ENCODE results near the gene LMF1.

LMF1 gene

DNA sequence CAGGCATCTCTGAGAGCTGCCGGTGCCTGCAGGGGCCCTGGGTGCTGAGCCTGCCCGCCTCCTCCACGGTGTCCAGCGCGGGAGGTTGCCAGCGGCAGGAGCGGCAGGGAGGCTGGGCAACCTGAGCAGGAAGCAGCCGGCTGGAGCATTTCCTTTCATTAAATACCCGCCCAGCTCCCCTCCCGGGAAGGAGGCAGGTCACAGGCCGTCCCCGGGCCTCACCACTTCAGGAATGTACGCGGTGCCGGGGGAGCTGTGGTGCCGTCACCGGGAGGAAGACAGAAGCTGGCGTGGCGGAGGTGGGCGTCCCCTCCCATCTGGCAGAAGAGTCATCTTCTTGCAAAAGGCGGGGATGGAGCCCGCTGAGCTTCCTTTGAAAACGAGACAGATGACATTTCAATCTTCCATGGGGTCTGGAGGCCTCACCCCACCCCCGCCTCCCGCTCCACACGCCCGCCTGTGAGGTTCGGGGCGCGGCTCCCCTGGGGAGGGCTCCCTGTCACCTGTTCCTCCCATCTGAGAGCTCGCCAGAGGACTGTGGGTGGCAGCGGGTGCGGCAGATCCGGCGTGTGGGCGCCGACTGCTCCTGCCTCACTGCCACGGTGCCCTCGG, 26.8 kb upstream of the LMF1 start:
- H3K4me3 ChIP-seq (ENCODE audit: control insufficient read depth, low read depth, low read length) = no peak overlapping the region
- TF ChIP-seq, protein P1, sequence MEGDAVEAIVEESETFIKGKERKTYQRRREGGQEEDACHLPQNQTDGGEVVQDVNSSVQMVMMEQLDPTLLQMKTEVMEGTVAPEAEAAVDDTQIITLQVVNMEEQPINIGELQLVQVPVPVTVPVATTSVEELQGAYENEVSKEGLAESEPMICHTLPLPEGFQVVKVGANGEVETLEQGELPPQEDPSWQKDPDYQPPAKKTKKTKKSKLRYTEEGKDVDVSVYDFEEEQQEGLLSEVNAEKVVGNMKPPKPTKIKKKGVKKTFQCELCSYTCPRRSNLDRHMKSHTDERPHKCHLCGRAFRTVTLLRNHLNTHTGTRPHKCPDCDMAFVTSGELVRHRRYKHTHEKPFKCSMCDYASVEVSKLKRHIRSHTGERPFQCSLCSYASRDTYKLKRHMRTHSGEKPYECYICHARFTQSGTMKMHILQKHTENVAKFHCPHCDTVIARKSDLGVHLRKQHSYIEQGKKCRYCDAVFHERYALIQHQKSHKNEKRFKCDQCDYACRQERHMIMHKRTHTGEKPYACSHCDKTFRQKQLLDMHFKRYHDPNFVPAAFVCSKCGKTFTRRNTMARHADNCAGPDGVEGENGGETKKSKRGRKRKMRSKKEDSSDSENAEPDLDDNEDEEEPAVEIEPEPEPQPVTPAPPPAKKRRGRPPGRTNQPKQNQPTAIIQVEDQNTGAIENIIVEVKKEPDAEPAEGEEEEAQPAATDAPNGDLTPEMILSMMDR (conservative IDR thresholded peaks at IDR 0.05; ENCODE audit: control insufficient read depth, insufficient read depth, low read depth, low read length) = no peak
- peak; percentile 33 for DNase-seq (ENCODE audit: low read depth)

DNA sequence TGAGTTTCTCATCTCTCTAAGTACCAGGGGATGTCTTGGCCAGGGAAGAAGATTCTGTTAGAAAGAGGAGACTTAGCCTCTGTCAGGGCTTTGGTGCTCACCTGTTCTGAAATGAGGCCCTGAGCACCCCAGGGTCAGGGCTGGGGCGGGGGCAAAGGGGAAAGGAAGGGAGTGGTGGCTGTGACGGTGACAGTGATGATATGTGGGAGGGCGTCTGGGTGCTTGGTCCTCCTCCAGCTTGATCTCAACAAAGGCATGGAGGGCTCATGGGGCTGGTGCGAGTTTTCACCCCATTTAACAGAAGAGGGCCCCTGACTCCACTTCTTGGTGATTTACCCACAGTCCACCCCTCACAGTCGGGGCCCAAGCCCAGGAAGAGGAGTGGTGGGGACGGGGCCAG, 25.9 kb upstream of the LMF1 start:
- DNase-seq (ENCODE audit: low read depth) = no peak
- TF ChIP-seq, protein P1 (conservative IDR thresholded peaks at IDR 0.05; ENCODE audit: control insufficient read depth, insufficient read depth, low read depth, low read length) = no peak
- H3K4me3 ChIP-seq (ENCODE audit: control insufficient read depth, low read depth, low read length) = no peak overlapping the region

DNA sequence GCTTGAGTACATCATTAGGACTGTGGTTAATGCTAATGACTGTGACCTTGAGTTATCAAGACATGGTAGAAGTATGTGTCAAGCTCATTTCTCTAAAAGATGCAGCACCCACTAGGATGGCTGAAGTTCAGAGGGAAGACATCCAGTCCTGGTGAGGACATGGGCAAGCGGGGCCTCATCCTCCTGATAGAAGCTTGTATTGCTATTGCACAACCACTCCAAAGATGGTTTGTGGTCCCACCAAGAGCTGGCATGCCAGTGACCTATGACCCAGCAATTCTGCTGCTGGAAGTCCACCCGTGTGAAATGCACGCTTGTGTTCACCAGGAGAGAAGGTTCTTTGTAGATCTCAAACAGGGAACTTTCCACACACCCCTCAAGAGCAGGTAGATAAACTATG, 25.0 kb upstream of the LMF1 start:
- TF ChIP-seq, protein P1 (conservative IDR thresholded peaks at IDR 0.05; ENCODE audit: control insufficient read depth, insufficient read depth, low read depth, low read length) = no peak
- H3K4me3 ChIP-seq (ENCODE audit: control insufficient read depth, low read depth, low read length) = no peak overlapping the region
- DNase-seq (ENCODE audit: low read depth) = no peak

DNA sequence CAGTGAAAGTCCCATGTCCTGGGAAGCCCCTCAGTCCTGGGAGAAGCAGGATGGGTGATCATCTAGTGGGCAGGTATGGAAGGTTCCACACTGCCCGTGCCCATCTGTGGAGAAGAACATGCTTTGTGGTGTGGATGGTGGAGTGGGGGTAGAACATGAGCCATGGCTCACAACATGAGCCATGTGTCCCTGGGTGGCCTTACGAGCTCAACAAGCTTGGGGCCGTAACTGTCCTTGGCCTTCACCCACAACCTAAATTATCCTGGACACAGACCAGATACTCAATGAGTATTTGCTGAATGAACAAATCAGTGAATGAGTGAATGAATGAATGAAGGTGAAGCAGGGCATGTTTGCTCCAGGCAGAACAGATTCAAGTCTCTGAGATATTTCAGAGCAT, 24.3 kb upstream of the LMF1 start:
- no peak overlapping the region for H3K4me3 ChIP-seq (ENCODE audit: control insufficient read depth, low read depth, low read length)
- TF ChIP-seq, protein P1 (conservative IDR thresholded peaks at IDR 0.05; ENCODE audit: control insufficient read depth, insufficient read depth, low read depth, low read length) = no peak
- DNase-seq (ENCODE audit: low read depth) = peak; percentile 50

DNA sequence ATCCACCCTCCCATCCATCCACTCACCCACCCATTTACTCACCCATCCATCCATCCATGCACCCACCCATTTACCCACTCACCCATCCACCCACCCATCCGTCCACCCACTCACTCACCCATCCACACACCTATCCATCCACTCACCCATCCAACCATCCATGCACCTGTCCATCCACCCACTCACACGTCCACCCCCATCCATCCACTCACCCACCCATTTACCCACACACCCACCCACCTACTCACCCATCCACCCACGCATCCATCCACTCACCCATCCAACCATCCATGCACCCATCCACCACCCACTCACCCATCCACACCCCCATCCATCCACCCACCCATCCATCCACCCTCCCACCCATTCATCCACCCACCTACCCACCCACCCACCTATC, 22.9 kb upstream of the LMF1 start:
- DNase-seq (ENCODE audit: low read depth) = no peak

DNA sequence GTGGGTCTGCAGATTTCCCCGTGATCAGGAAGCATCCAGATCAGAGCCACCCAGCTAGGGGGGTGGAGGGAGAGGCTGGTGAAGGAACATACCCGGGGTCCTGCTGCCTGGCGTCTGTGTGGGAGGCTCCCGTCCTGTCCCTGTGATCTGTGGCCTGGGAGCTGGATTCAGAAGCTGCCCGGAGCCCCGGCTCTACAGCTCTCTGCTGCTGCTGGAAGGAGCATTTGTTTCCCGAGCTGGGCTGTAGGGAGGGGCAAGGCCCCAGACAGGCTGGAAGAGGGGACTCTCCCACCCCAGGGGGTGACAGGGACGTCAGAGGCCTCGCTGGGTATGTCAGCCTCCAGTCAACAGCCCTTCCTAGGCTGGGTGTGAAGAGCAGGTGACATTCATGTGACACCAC, 21.0 kb upstream of the LMF1 start:
- TF ChIP-seq, protein P1 (conservative IDR thresholded peaks at IDR 0.05; ENCODE audit: control insufficient read depth, insufficient read depth, low read depth, low read length) = no peak
- DNase-seq (ENCODE audit: low read depth) = no peak
- no peak overlapping the region for H3K4me3 ChIP-seq (ENCODE audit: control insufficient read depth, low read depth, low read length)

More for the DNA sequence above, 22.9 kb upstream of the LMF1 start:
- TF ChIP-seq, protein P1 (conservative IDR thresholded peaks at IDR 0.05; ENCODE audit: control insufficient read depth, insufficient read depth, low read depth, low read length) = no peak
- H3K4me3 ChIP-seq (ENCODE audit: control insufficient read depth, low read depth, low read length) = no peak overlapping the region

DNA sequence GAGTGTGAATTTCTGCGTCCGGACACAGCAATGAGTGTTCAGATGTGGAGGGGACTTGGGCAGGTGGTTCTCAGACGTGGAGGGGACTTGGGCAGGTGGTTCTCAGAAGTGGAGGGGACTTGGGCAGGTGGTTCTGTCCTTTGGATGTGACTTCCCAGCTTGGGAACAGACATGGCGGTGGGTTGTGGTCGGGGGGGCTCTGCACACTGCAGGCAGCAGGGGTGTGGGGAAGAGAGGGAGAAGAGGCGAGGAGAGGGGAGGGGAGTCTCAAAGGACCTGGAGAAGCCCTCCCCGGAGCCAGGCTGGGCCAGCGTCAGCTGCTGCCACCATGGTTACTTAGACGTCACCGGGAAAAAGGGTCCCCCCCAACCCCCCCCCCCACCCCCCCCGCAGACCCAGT, 20.6 kb upstream of the LMF1 start:
- TF ChIP-seq, protein P1 (conservative IDR thresholded peaks at IDR 0.05; ENCODE audit: control insufficient read depth, insufficient read depth, low read depth, low read length) = no peak
- H3K4me3 ChIP-seq (ENCODE audit: control insufficient read depth, low read depth, low read length) = no peak overlapping the region
- DNase-seq (ENCODE audit: low read depth) = no peak

All from fibroblast of mammary gland (primary cell).